ENCODE measurements around the gene COX17.

Gene COX17

DNA sequence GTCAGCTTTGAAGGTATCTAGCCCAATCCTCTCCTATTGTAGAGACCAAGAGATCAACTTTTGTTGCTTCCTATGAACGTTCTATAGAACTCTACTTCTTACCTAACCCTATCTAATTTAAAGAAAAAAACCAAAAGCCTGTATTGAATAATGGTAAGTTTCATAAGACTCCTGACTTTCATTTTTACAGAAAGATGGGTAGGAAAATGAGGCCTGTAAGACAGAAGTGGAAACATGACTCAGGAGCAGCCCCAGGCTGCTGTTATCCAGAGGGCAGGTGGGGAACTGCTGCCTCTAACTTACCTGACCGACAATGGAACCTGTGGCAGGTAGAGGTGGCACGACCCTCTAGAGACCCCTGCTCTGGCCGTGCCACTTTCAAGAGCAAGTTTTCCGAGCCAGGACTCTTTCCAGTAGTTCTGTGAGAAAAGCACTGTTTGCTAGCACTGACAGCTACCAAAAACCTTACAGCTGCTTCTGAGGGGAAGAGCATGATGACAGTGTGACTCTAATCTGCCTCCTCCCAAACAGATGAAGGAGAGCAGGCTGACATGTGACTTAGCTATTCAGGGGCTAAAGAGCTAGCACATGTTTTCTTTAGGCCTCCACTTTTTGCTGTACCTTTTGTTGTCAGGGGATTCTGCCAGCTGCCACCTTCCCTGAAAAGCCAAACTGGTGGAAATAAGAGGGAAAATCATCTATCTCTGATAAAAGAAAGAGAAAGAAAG lies 34.3 kb downstream of the COX17 start:
- DNase-seq = no peak

DNA sequence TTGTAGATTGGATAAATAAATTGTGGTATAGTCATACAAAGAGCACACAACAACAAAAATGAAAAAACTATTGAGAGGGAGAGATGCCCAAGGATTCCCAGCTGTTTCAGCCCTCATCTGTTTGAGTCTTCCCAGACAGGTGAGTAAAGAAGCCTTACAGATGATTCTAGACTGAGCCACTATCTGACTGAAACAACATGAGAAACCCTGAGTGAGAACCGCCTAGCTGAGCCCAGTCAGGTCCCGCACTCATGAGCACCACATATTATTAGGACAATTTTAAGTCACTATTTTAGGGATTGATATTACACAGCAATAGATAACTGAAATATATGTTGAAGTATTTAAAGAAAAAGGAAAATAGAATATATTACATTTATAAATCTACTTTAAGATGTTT lies 35.8 kb downstream of the COX17 start:
- no peak for DNase-seq

DNA sequence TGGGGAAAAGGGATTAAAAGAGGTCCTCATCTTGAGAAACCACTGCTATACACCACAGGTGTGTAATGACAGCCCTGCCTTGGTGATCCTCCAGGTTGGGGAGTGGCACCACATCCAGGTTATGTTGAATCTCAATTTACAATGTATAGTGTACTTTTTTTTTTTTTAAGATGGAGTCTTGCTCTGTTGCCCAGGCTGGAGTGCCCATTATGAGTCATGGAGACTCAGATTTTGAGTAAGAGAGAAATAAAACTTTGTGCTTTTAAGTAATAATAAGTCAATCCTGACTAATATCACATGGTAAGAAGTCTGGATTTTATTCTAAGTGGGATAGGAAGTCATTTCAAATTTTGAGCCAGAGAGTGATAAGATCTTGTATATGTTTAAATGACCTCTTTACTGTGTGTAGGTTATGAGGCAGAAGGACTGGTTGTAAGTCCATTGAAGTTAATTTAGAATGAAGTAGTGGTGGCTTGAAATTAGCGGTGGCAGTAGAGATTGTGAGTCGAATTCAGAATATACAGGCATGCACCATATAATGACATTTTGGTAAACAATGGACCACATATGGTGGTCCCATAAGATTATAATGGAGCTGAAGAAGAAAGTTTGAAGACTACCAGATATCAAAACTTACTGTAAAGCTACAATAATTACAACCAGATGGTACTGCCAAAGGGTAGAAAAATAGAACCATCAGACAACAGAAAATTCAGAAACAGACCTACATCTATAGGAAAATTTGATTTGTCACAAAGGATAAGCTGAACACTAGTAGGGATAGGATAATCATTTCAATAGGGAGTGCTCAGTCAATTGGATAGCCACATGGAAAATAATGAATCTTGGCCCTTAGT lies 37.5 kb downstream of the COX17 start:
- no peak for DNase-seq

DNA sequence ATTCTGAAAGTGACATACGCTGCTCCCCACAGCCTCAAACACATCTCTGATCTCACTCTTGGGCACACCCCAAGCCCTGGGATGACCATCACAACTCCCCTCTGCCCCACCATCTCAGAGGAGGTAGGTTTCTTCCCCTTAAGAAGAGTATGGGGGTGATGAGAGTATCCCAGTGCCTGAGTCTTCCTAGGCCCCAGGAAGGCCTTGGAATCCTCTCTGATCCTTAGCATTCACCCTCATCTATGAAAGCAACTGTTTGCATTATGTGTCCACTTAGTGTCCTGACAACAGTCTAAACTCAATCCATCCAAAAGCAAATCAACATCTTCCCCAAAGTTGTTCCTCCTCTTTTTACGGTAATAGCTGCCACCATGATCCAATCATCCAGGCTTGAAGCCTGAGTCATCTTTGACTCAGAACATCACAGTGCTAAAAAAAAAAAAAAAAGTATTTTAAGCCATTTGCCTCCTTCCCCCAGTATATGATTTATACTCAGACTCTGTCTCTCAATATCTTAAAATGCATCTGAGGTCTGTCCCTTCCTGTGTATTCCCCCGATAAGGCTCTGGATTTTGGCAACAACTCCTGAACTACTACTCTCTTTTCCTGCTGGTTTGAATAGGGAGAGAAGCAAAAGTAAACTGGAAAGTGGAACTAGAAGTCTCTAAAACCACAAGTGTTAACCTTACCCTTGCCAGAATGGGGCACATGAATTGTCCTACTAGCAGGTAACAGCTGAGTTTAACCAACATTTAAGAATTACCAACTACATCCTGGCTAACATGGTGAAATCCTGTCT lies 39.3 kb downstream of the COX17 start:
- DNase-seq = no peak

DNA sequence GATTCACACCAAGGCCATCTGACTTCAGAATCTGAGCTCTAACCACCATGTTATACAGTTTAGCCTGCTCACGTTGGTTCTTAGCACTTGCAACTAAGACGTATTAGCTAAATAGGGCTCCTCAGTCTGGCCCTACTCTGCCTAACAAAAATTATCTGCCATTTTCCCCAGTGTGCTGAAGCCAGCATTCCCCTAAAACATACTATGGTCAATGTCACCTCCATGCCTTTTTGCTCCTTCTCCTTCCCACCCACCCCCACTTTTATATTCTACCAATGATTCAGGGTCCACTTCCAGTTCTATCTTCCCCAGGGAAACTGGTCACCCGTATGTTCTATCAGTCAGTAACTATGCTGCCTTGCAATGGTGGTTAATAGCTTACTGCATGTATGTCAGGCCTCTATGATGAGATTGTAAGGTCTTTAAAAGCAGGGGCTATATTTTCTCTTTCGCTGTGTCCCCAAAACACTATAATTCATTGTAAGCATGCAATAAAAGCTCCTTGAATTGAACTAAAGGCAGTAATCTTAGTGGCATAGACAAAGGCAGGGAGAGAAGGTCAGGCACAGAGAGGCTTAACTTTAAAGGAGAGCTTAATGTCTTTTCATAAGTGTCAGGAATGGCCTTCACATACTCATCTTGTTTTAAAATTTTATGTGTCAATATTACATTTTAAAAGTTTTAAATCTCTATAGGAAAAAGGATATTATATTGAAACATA lies 40.2 kb downstream of the COX17 start:
- no peak for DNase-seq

DNA sequence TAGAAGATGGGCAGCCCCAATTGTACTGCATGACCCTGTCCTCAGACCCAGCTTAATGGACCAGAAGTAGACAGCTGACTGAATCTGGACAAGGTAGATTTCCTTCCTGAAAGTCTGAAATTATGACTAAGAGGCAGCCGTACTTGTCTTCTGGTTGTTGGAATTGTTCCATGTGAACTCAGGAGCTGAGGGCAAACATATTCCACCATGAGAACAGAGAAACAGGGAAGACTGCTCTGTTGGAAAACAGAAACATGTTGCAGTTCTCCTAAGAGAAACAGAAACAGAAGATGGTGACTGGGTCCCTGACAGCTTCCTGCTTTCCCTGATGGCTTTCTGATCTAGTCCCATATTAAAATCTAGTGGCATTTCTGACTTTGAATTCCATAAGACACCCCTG lies 41.0 kb downstream of the COX17 start:
- DNase-seq = no peak

DNA sequence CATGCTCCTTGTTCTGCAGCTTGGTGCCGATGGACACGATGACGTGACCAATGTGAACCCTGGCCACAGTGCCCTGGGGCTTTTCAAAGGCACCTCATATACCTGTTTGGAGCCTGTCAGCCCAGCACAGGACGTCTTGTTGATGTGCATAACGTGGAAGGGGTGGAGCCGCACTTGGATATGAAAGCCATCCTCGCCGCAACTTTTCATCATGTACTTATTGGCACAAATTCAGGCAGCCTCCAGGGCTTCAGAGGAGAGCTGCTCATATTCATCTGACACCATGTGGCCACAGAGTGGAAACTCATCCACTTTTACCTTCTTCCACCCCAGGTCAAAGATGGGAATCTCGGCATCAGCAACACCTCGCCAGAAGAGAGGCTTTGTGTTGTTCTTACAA lies 41.5 kb downstream of the COX17 start:
- DNase-seq = no peak

DNA sequence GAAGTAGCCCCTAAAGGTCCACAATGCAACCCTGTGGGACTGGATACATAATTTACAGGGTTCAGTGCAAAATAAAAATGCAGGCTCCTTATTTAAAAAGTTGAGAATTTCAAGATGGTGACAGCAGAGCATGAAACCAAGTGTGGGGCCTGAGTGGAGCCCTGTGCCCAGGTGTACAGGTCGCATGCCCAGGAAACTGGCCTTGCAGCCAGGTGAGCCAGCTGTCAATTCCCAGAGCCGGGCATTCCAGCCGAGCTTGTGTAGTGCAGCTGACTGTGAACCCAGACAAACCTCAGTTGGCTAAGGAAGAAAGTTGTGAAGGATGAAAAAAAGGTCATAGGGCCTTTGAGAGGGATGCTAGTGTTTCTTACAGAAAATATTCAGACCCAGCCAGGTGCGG lies 44.4 kb downstream of the COX17 start:
- DNase-seq = no peak

DNA sequence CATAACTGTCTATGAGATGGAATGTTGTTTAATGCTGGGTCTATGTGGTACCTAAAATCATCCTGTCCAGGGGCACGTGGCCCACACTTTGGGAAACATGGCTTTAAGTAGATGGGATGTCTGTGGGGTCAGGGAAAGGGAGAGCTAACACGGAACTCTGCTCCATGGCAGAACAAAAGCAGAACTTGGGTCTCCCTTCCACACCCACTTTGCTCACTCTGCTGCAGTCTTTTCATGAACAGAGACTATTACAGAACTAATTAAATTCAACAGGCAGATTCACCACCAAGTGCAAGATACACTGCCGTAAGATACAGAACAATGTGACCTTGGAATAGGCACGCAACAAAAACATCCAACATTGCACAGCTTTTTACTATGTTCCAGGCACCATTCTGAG lies 45.0 kb downstream of the COX17 start:
- DNase-seq = no peak

DNA sequence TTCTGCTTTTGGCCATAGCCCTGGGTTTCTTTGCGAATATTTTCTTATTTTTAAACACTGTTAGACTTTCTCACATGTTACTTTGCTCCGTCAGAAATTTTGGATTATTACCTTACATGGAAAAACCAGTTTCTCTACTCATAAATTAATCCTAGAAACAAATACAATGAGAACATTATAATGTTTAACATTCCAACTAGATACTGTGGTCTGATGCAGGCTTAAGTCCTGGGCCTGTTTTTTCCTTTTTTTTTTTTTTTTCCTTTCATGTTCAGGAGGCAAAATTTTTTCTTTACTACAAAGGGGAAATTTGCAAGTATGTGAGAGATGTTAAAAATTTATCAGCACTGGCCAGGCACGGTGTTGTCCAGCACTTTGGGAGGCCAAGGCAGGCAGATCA lies 45.7 kb downstream of the COX17 start:
- DNase-seq = no peak

DNA sequence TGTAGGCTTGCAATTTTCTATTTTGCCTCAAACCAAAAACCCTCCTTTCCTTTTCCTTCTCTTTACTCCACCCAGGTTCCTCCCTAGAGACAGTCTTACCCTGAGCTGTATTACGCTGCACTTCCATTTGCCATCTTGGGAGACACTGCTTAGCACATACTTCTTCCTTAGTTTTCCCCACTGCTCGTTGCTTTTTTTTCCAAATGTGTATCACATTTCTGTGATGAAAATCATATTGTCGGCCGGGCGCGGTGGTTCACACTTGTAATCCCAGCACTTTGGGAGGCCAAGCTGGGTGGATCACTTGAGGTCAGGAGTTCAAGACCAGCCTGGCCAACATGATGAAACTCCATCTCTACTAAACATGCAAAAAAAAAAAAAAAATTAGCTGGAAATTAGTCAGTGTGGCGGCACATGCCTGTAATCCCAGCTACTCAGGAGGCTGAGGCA lies 46.3 kb downstream of the COX17 start:
- no peak for DNase-seq

DNA sequence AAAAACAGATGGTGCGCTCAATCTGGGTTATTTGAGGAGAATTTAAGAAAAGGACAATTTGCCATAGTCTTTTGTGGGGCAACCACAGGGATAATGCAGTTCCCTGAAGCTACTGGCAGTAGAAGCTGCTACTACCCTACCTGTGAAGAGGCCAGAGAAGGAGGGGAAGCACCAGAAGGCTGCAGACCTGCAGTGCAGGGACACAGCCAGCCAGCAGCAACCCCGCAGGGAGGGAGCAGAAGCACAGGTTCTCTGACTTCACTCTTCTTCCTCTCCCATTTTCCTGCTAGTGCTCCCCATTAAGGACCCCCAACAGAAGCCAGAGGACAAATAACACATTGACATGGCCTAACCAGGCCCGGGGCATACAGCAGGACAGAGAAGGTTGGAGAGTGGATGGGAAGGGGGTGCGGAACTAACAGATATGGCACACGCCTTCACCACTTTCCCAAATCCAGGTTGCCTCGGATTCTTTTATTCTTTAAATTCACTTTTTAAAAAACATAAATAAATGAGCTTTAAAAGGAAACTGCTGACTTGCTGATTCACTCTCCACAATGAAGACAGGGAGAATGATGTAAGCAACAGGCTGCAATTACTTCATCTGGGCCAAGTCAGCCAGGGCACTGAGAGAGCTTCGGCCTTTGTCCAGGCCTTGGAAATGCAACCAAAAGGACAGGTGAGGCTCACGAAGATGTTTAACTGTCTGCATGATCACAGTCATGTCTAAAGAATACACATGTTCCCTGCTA lies 46.9 kb downstream of the COX17 start:
- DNase-seq = no peak

DNA sequence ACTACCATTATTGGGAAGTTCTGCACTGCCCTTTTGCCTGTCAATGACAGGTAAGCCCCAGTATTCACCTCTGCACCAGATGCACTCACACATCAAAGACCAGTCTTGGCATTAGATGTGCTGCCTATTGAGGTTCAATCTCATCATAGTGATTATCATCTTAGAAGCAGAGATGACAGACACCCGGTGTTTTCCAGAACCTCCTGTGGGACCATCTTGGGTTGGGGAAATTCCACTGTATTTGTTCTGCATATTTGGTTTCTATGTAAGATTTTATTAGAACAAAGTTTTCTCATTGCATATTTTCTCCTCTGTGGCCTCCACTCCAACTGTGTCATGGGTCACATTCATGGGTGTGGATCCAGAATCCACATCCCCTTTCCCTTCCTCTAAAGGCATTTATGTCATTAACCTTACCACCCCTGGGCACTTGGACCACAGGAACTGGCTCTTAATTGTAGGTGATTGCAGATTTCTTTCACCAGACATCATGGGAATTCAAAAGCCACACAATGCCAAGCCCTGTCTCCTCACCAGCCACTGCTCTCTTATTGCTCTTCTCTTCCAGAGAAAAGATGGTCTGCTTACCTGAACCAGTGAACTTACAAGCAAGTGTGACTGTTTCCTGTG lies 48.3 kb downstream of the COX17 start:
- no peak for DNase-seq

DNA sequence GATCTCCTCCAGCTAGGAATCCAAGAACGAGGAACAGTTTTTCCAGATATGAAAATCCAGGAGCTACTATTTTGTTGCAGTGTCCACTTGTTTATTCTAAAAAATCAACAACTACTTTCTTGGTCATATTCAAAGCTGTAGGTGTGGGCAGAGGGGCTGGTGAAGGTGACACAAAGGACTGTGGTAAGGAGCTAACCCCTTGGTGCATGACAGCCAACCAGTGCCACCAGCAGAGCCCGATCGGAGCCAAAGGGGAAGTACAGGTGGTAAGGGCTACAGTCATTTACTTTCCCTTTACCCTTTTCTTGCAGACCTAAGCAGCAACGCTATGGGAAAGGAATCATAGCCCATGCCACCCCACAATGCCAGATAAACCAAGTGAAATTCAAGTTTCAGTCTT lies 48.8 kb downstream of the COX17 start:
- no peak for DNase-seq

DNA sequence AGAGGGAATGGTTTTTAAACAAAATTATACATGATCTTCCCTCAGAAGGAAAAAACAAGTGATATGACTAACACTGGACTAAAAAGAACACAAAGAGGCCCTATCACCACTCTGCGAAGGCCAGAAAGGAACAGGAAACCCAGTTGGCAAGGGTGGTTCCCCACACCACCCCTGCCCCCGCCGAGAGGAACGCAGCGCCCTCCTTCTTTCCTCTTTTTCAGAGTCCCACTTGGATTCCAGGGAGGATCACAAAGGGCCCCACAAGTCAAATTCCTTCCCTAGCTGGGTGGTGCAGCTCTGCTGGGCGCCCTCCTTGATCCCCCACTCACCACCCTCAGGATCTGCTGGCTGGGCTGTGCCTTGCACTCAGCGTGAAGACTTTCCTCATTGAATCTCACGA lies 49.7 kb downstream of the COX17 start:
- DNase-seq = peak; percentile 12

DNA sequence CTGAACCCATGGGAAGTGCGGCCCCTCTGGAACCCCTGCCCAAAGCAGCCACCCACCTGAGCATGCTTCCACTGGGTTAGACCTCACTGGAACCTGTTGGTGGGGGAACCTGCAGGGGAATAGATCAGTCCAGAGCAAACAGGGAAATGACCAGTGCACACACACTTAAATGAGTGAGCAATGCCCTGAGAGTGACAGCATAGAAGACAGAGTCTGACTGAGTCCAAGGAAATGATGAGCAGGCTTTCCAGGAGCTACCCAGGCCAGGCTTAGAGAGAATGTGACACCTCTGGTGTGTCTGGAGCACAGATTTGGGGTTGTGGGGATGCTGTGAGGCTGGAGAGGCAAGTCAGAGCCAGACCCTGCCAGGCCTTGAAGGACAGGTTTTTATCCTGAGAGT lies 51.0 kb downstream of the COX17 start:
- no peak for DNase-seq

DNA sequence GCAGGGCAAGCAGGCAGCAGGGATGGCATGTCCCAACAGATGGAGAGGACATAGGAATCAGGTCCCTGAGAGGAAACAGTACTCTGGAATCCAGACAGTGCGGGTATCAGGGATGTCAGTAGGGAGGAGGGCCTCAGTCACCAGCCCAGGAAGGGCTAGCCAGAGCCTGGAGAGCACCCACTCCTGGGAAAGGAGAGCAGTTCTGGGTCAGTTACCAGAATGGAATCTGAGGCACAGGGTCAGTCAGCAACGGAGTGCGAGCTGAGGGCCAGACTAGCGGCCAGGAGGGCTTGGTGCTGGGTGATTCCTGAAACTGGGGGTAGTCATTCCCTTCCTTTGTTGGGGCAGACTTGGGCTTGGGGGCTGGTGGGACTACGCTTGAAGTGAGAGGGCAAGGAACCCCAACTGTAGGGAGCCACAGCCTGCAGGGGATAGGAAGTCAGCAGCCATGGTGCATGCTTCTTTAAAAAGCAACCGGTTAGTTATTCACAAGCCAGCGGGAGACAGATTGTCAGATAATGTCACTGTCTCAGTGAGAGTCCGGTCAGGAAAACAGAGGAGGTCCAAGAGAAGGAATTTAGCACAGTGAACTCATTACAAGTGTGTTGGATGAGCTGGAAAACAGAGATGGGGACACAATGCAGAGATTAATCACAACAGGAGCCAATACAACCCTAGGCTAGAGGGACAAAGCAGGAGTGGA lies 51.6 kb downstream of the COX17 start:
- no peak for DNase-seq

DNA sequence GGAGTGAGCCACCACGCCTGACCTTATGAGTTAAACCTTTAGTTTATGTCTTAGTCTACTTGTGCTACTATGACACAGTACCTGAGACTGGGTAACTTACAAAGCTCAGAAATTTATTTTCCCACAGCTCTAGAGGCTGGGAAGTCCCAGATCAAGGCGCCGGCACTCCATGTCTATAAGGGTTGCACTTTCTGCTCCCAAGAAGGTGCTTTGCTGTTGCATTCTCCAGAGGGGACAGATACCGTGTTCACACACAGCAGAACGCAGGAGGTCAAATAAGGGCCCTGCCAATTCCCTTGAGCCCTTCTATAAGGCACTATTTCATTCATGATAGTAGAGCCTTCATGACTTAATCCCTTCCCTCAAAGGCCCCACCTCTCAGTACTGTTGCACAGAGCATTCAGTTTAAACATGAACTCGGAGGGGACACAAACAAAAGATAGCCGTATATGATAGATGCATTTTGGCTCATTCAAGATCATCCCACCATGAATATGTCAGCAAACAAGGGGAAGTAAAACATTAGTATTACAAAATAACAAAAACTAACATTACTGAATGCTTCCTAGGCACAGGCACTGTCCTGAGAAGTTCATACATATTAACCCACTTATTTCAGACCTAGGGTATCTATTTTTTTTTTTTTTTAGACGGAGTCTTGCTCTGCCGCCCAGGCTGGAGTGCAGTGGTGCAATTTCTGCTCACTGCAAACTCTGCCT lies 53.0 kb downstream of the COX17 start:
- no peak for DNase-seq

DNA sequence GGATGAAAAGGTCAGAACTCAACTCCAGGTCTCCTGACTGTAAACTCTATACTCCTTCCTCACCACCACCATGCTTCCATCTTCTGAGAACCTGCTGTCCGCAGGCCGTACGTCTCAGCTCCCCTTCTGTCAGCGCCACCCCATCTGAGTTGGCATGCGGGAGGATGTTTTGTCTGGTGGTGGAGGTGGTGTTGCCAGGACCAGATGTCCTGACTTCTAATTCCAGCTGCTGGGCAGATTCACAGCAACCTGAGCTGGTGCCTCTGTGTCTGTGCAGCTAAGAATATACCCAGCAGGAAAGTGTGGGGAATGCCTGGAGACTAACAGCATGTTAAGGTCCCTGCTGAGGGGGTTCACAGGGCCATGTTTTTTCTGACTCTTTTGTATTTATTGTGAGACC lies 56.3 kb downstream of the COX17 start:
- DNase-seq = no peak

All from CD4-positive, alpha-beta T cell treated with Interleukin-6 for 4 hours (primary cell).